GM21825 (cell line): ENCODE measurements around the gene MAGI1.

Source experiments
- ATAC-seq: cut with Tn5 transposase; IDR thresholded peaks from one replicate; pipeline ENCODE4 v1.9.1; 2021; ENCODE audit warnings: mild to moderate bottlenecking, moderate library complexity; ENCODE audit not compliant: unreplicated experiment

Gene MAGI1

DNA sequence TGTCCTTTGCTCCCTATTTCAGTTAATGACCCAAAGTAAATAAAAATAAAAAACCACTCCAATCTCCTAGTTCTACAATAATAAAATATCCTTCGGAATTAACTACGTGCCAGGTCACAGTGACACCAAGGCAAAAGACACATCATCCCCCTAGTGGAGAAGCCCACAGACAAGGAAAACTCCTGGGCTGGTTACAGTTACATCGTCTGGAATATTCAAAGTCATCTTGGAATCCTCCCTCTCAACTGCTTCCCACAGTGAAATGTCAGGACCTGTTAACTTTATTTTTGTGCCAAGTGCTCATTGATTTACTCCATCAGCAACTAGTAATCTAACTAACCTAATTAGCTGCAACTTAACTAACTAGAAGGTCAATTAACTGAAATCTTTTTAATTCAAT is 349.3 kb downstream of the MAGI1 start:
- ATAC-seq = no peak

- ATAC-seq = no peak
These were observed 351.0 kb downstream of the MAGI1 start for GRCh38 chr3:65687741-65688140.

DNA sequence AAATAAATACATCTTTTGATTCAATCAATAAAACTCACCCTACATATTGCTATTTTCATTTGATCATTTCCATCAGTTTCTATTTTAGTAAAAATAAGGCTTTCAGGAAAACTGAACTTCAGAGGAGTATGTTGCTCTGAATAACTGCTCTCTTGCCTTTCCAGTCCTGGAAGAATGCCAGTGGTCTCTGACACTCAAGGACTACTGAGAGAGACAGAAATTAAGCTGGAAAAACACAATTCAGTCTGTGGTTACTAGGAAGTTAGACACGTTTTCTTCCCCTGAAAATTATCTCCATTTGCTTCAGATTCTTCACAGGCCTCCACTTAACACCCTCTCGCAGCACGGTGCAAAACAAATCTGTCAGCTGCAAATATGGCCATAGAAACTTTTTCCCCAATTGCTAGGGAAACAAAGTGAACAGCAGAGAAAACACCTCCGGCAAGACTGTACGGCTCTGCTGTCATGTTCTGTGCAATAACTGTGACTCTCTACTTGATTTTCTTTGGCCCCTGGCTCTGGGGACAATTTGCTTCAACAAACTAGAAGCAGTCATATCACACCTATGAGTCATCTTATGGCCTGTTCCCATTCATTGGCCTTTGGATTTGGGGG is 353.0 kb downstream of the MAGI1 start:
- ATAC-seq = no peak

GRCh38 chr3:65678516-65678915 is 360.2 kb downstream of the MAGI1 start:
- no peak for ATAC-seq

DNA sequence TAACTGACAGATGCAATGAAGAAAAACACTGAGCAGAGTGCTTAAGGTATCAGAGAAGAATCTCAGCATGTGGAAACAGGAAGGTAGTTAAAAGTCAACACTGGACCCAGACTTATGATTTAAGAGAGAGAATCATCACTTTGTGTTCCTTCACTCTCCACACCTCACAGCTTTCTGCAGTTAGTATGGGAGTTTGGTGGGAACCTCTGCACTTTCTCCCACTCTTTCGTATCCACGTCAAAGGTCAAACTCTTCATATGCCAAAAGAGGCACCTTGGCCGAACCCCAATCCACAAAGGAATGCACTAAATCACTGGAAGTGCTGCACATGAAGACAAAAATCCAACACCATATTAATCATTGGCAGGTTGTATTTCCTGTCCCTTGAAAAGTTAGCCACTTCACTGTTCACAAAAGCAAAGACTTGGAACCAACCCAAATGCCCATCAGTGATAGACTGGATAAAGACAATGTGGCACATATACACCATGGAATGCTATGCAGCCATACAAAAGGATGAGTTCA is 361.2 kb downstream of the MAGI1 start:
- no peak for ATAC-seq

- no peak for ATAC-seq
These were observed 362.1 kb downstream of the MAGI1 start for GRCh38 chr3:65676580-65676979.

GRCh38 chr3:65675011-65675410 is 363.7 kb downstream of the MAGI1 start:
- ATAC-seq = no peak

GRCh38 chr3:65674226-65674625 is 364.5 kb downstream of the MAGI1 start:
- no peak for ATAC-seq

- ATAC-seq = no peak
These were observed 365.6 kb downstream of the MAGI1 start for GRCh38 chr3:65672871-65673815.

DNA sequence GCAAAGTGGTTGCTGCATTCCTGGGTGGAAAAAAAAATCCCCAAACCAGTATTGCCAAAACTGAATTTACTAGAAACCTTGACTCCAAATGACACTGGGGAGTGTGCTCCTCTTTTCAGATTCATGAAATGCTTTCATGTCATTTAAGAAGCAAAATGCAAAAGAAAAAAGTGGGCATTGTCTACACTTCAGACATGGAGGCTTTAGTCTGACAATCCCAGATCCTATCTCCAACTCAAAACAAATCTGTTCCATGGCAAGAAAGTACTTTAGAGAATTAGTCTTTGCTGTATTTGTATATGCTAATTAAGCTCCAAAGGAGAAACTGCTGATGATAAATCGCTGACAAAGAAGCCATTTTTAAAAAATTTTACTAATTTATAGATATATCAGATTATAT is 366.7 kb downstream of the MAGI1 start:
- no peak for ATAC-seq

DNA sequence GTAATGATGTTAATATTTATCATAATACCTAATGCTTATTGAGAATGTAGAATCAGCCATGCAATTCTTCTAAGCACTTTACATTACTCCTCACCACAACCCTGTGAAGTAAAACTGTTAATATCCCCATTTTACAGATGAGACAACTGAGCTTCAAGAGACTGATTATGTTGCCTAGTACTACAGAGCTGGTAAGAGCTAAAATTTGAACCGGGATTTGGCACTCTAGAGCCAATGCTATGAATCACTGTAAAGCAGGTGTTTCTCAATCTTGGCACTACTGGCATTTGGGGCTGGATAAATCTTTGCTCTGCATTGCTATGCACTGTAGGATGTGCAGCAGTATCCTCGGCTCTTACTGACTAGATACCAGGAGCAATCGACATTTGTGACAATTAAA is 367.7 kb downstream of the MAGI1 start:
- no peak for ATAC-seq

GRCh38 chr3:65669163-65669875 is 369.4 kb downstream of the MAGI1 start:
- ATAC-seq = no peak

GRCh38 chr3:65667963-65668362 is 370.8 kb downstream of the MAGI1 start:
- no peak for ATAC-seq

DNA sequence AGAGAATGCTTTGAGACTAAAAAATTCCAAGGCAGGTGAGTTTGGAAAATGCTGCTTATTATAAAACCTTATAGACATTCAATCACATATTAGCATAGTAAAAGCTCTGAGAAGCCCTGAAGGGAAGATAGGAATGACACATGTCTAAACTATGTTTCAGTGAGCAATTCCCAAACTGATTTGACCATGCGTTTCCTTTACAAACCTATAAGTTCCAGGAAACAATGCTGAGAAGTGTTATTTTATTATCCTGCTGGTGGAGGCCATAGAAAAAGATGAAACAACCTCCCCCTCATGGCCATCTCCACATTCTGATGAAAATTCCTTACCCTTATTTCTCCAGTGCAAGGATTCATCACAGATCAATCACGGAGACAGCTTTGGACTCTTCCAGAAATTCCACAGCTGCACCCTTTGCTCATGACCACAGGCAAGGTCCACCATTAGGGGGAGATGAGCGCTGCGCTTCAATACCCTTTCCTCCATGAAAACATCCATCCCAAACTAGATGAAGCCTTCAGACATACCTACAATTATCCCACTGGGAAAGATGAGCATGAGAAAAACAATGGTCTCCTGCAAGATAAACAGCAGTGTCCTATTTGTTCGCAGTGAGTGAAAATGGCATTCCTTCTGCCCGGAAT is 372.1 kb downstream of the MAGI1 start:
- no peak for ATAC-seq

- ATAC-seq = no peak
These were observed 372.8 kb downstream of the MAGI1 start for GRCh38 chr3:65665915-65666314.

DNA sequence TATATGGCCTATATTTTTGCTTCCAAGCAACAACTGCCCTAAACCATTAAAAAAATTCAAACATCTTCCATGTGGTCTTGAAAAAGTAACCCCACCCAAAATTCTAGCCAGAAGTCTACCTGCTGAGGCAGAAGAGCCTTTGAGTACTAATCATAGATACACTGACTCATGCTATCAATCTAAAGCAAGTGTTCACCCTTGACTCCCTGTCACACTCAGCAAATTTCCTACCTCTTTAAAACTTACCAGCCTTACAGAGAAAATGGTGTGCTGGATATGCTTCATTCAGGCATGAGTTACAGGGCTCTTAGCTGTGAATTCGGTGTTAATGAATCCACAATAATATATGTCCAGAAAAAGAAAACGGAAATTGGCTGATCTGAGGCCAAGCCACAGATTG is 373.8 kb downstream of the MAGI1 start:
- no peak for ATAC-seq

DNA sequence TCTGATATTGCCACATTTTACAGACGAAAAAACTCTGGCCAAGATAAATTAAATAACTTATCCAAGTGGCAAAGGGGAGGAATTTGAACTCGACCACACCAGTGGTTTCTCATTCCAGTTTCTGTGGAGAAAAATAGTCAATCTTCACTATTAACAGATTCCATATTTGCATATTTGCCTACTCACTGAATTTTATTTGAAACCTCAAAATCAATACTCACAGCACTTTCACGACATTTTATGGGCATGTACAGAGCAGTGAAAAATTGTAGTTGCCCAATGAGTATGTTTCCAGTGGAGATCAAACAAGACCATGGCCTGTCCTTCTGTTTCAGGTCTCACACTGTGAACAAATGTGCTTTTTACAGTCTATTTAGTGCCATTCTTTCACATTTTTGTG is 374.3 kb downstream of the MAGI1 start:
- no peak for ATAC-seq

DNA sequence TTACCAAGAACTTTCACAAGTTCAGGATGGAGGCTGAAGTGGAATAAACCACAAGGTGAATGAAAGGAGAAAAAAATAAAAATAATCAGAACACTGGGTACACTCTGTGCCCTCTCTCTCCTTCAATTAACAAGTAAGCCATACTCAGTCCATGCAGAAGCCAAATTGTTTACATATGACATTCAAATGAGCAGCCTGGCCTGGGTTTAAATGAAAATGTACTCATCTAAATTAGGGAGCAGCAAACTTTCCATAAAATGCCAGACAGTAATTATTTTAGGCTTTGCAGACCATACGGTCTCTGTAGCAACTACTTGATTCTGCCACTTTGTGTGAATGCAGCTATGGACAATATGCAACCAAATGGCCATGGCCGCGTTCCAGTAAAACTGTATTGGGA is 376.6 kb downstream of the MAGI1 start:
- no peak for ATAC-seq

DNA sequence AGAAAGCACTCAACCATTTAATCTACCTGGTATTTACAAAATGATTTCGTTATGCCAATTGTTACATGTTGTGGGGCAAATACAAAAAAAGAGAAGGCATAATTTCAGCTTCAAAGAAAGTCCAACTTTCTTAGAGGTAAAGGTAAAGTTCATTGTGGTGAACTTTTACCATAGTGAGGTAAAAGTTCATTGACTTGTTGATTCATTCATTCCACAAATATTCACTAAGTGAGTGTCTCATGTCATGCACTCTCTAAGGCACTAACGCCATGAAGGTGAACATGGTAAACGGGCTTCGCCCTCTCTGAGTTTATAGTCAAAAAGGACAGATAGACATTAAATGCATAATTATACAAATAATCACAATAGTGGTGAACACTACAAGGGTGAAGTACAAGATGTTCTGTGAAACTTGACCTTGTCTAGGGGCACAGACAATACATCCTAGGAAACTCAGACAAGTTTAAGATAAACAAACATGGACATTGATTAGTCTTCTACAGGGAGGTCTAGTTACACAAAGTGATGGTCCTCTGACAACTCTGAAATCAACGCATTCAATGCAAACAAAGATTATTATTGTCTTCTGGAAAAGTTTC is 378.6 kb downstream of the MAGI1 start:
- no peak for ATAC-seq

DNA sequence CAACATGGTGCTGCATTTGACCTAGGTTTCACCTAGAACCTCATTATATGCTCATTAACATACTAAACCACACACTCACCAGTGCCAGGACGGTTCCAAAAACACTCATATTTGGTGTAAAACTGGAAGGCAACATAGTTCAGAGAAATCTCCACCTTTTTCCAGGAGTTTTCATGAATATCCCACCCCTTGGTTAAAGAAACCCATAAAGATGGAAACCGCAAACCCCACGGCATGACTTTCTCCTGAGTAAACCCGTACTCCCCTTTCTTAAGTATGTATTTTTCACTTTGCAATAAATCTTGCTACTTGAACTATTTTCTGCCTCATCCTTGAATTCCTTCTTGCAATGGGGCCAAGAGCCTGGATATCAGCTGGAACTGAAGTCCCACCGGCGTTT is 379.3 kb downstream of the MAGI1 start:
- ATAC-seq = no peak

- no peak for ATAC-seq
These were observed 380.3 kb downstream of the MAGI1 start for GRCh38 chr3:65658401-65658800.
